Trophoblast cell (in vitro differentiated cells and primary cell): ENCODE measurements around the gene TSPAN11.
"Not testable (repeated sequence)": the region's sequence is repeated elsewhere in the genome, so short reads cannot be mapped to it uniquely, and the experiment has no call there.

Experiments used
- DNase-seq, 2 donors: peaks; one replicate each; pipeline ENCODE4 v3.0.0-alpha.2; 2016
- H2AFZ ChIP-seq: 2 replicates; pipeline ENCODE4 v1.6.1; 2013; ENCODE audit warnings: low read length, moderate library complexity, mild to moderate bottlenecking; ENCODE audit not compliant: insufficient read depth, poor library complexity
- H2AK5ac ChIP-seq: 2 replicates; pipeline ENCODE4 v1.6.1; 2013; ENCODE audit warnings: mild to moderate bottlenecking, low read length
- H2BK120ac ChIP-seq: 2 replicates; pipeline ENCODE4 v1.6.1; 2013; ENCODE audit warnings: low read length, mild to moderate bottlenecking, moderate library complexity; ENCODE audit not compliant: insufficient read depth, poor library complexity
- H2BK12ac ChIP-seq: 2 replicates; pipeline ENCODE4 v1.6.1; 2013; ENCODE audit warnings: mild to moderate bottlenecking, low read length, moderate library complexity
- H2BK5ac ChIP-seq: 2 replicates; pipeline ENCODE4 v1.6.1; 2013; ENCODE audit warnings: low read length, low read depth, moderate library complexity, mild to moderate bottlenecking; ENCODE audit not compliant: poor library complexity
- H3K14ac ChIP-seq: 2 replicates; pipeline ENCODE4 v1.6.1; 2013; ENCODE audit warnings: mild to moderate bottlenecking, low read length
- H3K18ac ChIP-seq: 2 replicates; pipeline ENCODE4 v1.6.1; 2013; ENCODE audit warnings: mild to moderate bottlenecking, low read length
- H3K23ac ChIP-seq: 2 replicates; pipeline ENCODE4 v1.6.1; 2013; ENCODE audit warnings: low read length
- H3K27ac ChIP-seq: 2 replicates; pipeline ENCODE4 v1.5.1; 2013; ENCODE audit warnings: low read depth, mild to moderate bottlenecking, inconsistent platforms, low read length, moderate library complexity
- H3K27me3 ChIP-seq: 2 replicates; pipeline ENCODE4 v1.6.1; 2013; ENCODE audit warnings: inconsistent platforms, mild to moderate bottlenecking, low read length, moderate library complexity; ENCODE audit not compliant: insufficient read depth
- H3K36me3 ChIP-seq, 2 experiments: 1 replicate in 1 of 2; 2 replicates in 1 of 2; pipeline ENCODE4 v1.6.1; 2013; ENCODE audit warnings: low read length in 2 of 2, mild to moderate bottlenecking in 2 of 2, moderate library complexity in 1 of 2; ENCODE audit not compliant: insufficient read depth in 2 of 2, control insufficient read depth in 1 of 2
- H3K4ac ChIP-seq: 2 replicates; pipeline ENCODE4 v1.6.1; 2013; ENCODE audit warnings: low read depth, mild to moderate bottlenecking, low read length, moderate library complexity
- H3K4me1 ChIP-seq, 2 experiments: 1 replicate in 1 of 2; 2 replicates in 1 of 2; pipeline ENCODE4 v1.6.1; 2013; ENCODE audit warnings: low read length in 2 of 2, mild to moderate bottlenecking in 2 of 2, moderate library complexity in 1 of 2; ENCODE audit not compliant: insufficient read depth in 2 of 2, control insufficient read depth in 1 of 2
- H3K4me2 ChIP-seq: 2 replicates; pipeline ENCODE4 v1.6.1; 2013; ENCODE audit warnings: inconsistent platforms, mild to moderate bottlenecking, low read length, moderate library complexity
- H3K4me3 ChIP-seq: 2 replicates; pipeline ENCODE4 v1.5.1; 2013; ENCODE audit warnings: mild to moderate bottlenecking, low read depth, low read length, inconsistent platforms
- H3K79me1 ChIP-seq: one replicate; pipeline ENCODE4 v1.6.1; 2013; ENCODE audit warnings: low read length
- H3K79me2 ChIP-seq: 2 replicates; pipeline ENCODE4 v1.6.1; 2013; ENCODE audit warnings: low read length, mild to moderate bottlenecking; ENCODE audit not compliant: control insufficient read depth, insufficient read depth, poor library complexity
- H3K9ac ChIP-seq: 2 replicates; pipeline ENCODE4 v1.6.1; 2013; ENCODE audit warnings: mild to moderate bottlenecking, low read length
- H3K9me3 ChIP-seq: 2 replicates; pipeline ENCODE4 v1.6.1; 2013; ENCODE audit warnings: low read depth, mild to moderate bottlenecking, control low read depth, inconsistent platforms, low read length; ENCODE audit not compliant: insufficient read depth
- H4K12ac ChIP-seq: 2 replicates; pipeline ENCODE4 v1.6.1; 2013; ENCODE audit warnings: low read depth, mild to moderate bottlenecking, low read length, moderate library complexity
- H4K8ac ChIP-seq: 2 replicates; pipeline ENCODE4 v1.6.1; 2013; ENCODE audit warnings: low read depth, mild to moderate bottlenecking, low read length, moderate library complexity
- H4K91ac ChIP-seq: one replicate; pipeline ENCODE4 v1.6.1; 2013; ENCODE audit warnings: low read depth, mild to moderate bottlenecking, low read length, moderate library complexity
- WGBS: extraction: QIAGEN DNeasy Blood & Tissue Kit; methylation state at CpG from one replicate; pipeline ENCODE4 v1.1.7; 2013; ENCODE audit warnings: missing lambda C conversion rate; ENCODE audit not compliant: insufficient read length, insufficient coverage; ENCODE audit errors: extremely low coverage; 5-methylcytosine and 5-hydroxymethylcytosine counted together

Gene TSPAN11

DNA sequence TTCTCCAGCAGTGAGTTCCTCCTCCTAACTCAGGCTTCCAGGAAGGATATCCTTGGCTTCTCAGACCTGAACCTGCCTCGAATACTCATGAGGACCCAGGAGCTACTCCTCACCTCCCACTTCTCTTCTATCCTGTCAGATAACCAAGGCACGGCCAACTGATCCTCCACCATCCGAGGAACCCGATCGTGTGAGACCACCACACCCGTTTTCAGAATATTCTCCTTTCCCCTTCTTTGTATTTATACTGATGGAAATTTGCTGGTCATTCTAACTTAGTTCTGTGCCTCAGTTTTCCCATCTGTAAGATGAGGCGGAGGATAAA is 86.0 kb downstream of the TSPAN11 start:
- not testable (repeated sequence) for H3K79me2 ChIP-seq, H2AFZ ChIP-seq, H3K27ac ChIP-seq, H3K9ac ChIP-seq, H3K4me1 ChIP-seq, H3K4ac ChIP-seq, H4K8ac ChIP-seq, H2BK5ac ChIP-seq, H3K23ac ChIP-seq, H3K79me1 ChIP-seq, H2BK12ac ChIP-seq, H3K27me3 ChIP-seq, H3K9me3 ChIP-seq, H2AK5ac ChIP-seq, H2BK120ac ChIP-seq, H4K91ac ChIP-seq, H3K36me3 ChIP-seq, H4K12ac ChIP-seq, H3K18ac ChIP-seq, H3K4me2 ChIP-seq, DNase-seq, H3K14ac ChIP-seq, H3K4me3 ChIP-seq
- no CpG with 5 or more reads among the region's 7 CpGs for WGBS

DNA sequence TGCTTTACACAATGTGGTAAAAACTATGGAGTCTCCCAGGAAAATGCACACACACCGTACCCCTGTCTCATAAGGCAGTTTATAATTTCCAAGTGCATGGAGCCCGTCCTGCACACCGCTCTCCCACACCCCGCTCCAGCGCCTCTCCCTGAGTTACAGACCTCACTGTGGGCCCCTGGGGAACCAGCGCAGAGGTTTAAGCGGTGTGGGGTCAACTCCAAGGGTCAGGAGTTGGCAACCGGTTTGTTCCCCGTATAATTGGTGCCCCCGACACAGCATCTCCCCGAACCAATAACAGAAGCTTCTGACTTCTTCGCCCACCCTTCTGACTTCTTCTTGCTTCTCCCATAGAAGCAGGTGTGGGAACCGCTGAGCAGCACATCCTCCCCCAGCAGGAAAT is 88.7 kb downstream of the TSPAN11 start:
- Histone ChIP-seq H2AK5ac (no peak overlapping the region), H3K27me3 (no peaks in the 10 kb centered on the region), H4K91ac (no peak overlapping the region), H3K4me3 (no peak overlapping the region), H2AFZ (no peak overlapping the region), H2BK120ac (no peak overlapping the region), H3K27ac (no peak overlapping the region), H3K4me2 (no peak overlapping the region), H3K14ac (no peak overlapping the region), H3K4ac (no peak overlapping the region), H2BK5ac (no peak overlapping the region), H3K36me3 (no peaks in the 10 kb centered on the region), H3K79me1 (no peaks in the 10 kb centered on the region), H3K23ac (no peak overlapping the region), H4K8ac (no peak overlapping the region), H3K79me2 (no peaks in the 10 kb centered on the region), H3K4me1 (no peaks in the 10 kb centered on the region), H3K18ac (no peak overlapping the region), H4K12ac (no peak overlapping the region), H2BK12ac (no peak overlapping the region), H3K9me3 (no peaks in the 10 kb centered on the region), H3K9ac (no peak overlapping the region)
- no CpG with 5 or more reads among the region's 13 CpGs for WGBS
- no peak for DNase-seq

DNA sequence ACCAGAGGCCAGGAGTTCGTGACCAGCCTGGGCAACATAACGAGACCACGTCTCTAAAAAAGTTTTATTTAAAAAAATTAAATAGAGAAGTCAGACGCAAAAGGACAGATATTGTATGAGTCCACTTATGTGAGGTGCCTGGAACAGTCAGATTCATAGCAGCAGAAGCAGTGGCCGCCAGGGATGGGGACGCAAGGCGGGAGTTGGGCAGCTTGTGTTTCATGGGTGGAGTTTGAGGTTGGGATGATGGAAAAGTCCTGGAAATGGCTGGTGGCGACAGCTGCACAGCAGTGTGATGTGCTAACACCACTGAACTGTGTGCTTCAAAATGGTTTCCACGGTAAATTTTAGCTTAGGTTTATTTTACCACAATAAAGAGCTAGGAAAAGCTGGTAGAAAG is 89.5 kb downstream of the TSPAN11 start:
- Histone ChIP-seq H2BK120ac (no peak overlapping the region), H3K27me3 (no peaks in the 10 kb centered on the region), H2BK12ac (no peak overlapping the region), H4K12ac (no peak overlapping the region), H3K14ac (no peak overlapping the region), H3K4me1 (no peaks in the 10 kb centered on the region), H3K23ac (no peak overlapping the region), H3K27ac (no peak overlapping the region), H3K4me2 (no peak overlapping the region), H4K91ac (no peak overlapping the region), H3K9ac (no peak overlapping the region), H3K79me1 (no peaks in the 10 kb centered on the region), H3K9me3 (no peaks in the 10 kb centered on the region), H2AFZ (no peak overlapping the region), H3K36me3 (no peaks in the 10 kb centered on the region), H2BK5ac (no peak overlapping the region), H3K4me3 (no peak overlapping the region), H4K8ac (no peak overlapping the region), H3K79me2 (no peaks in the 10 kb centered on the region), H3K4ac (no peak overlapping the region), H3K18ac (no peak overlapping the region), H2AK5ac (no peak overlapping the region)
- no peak for DNase-seq
- no CpG with 5 or more reads among the region's 9 CpGs for WGBS

DNA sequence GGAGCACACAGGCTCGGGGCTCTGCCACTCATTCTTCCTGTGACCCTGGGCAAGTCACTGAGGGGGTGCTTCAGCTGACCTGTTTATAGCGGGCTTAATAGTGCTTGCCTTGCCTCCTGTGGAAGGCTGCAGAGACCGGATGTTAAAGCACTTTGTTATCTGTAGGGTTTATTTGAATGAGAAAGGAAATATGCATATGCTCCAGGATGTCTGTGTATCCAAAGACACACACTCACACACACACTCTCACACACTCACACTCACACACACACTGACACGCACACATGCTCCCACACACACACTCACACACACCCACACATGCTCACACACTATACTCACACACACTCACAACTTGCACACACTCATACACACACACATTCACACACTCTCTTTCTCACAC is 91.0 kb downstream of the TSPAN11 start:
- H3K18ac ChIP-seq: no peak overlapping the region
- no peak overlapping the region for H2BK5ac ChIP-seq
- no peak overlapping the region for H4K12ac ChIP-seq
- no peaks in the 10 kb centered on the region for H3K79me1 ChIP-seq
- WGBS: no CpG with 5 or more reads among the region's 4 CpGs
- no peak overlapping the region for H2BK12ac ChIP-seq
- no peak overlapping the region for H3K14ac ChIP-seq
- H3K23ac ChIP-seq: no peak overlapping the region
- no peak overlapping the region for H2BK120ac ChIP-seq
- H2AFZ ChIP-seq: no peak overlapping the region
- H3K27ac ChIP-seq: no peak overlapping the region
- H3K4me3 ChIP-seq: no peak overlapping the region
- DNase-seq: no peak
- no peaks in the 10 kb centered on the region for H3K36me3 ChIP-seq
- H3K9ac ChIP-seq: no peak overlapping the region
- H4K8ac ChIP-seq: no peak overlapping the region
- H3K79me2 ChIP-seq: no peaks in the 10 kb centered on the region
- H4K91ac ChIP-seq: no peak overlapping the region
- H3K9me3 ChIP-seq: no peaks in the 10 kb centered on the region
- H3K4me1 ChIP-seq: no peaks in the 10 kb centered on the region
- no peaks in the 10 kb centered on the region for H3K27me3 ChIP-seq
- no peak overlapping the region for H2AK5ac ChIP-seq
- H3K4ac ChIP-seq: no peak overlapping the region
- no peak overlapping the region for H3K4me2 ChIP-seq
